Measurements from ENCODE around the gene ATP5F1D. TPM values are rescaled to one million over a fixed set of nuclear protein-coding genes. Genes with fewer than 3 reads are reported as not detected.

ATP5F1D gene
- total and polyA plus RNA-seq, 9 donors = 99.2 to 211 (median 165) TPM

DNA sequence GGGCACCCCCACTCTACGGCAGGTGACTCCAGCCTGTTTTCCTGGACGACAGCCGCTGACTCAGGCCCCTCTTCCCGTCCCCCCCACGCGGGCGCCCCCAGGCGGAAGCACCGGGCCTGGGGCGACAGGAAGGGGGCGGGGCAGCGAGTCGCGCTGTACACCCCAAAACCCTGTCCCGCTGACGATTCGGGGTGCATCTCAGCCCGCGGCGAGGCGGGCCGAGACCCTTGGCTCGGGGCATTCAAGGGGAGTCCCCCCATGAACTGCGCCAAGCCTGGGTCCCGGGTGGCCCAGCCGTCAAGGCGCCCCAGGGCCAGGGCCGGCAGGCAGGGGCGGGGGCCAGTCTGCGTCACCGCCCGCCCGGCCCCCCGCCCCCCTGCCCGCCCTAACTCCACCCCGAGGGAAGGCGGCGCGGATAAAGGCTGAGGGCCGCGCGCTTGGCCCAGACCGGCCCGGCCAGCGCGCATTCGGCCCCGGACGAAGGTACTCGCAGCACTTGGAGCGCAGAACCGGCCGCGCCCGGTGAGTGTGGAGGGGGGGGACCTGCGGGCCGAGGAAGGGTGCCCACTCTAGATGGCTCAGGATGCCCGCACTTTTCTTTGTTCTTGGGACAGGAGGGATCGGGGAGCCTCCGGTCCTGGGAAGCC lies 6.7 kb downstream of the ATP5F1D start, which contains the start of gene MIDN:
Gene MIDN, plus strand, starts transcription at position 445 of the 647 bp plus-strand sequence. CDS start 1,714 bp downstream, outside the sequence.
- 3% methylated on average over 32 of the region's 60 CpGs for WGBS (ENCODE audit: insufficient coverage)
- H3K4me3 ChIP-seq (ENCODE audit: low read length) = peak within 1 kb of the TSS; percentile 77
- peaks cover 13% of the 10 kb centered on the region for H3K36me3 ChIP-seq (ENCODE audit: control insufficient read depth, insufficient read depth, low read length)
- no peaks in the 10 kb centered on the region for H3K27me3 ChIP-seq (ENCODE audit: control insufficient read depth, insufficient read depth, low read length)
- no peaks in the 10 kb centered on the region for H3K9me3 ChIP-seq (replicated peaks; ENCODE audit: control insufficient read depth, low read depth, low read length)
- DNase-seq = peak; percentile 93
- H3K27ac ChIP-seq (ENCODE audit: low read length) = peak within 1 kb of the TSS; percentile 99
- peaks cover 70% of the 10 kb centered on the region for H3K4me1 ChIP-seq (ENCODE audit: control insufficient read depth, insufficient read depth, low read length)

DNA sequence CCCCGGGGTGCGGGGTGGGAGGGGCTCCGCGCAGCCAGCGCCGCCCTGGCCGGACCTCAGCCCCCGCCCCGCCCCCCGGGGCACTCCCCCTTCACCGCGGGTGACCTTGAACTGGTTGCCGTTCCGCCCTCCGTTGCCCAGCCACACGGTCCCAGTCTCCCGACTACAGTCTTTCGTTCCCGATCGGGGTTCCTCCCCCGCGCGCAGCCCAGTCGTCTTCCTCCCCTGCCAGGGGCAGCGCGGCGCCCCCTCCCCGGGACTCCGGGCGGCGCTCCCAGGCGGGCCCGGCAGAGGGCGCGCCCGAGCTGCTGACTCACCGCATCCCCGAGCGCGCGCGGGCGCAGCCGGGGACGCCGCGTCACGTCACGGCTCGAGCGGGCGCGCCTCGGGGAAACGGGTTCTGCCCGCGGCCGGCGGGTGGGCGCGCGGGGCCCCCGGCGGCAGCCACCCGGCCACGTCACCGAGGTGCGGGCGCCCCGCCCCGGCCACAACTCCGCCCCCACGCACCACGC lies 7.3 kb downstream of the ATP5F1D start:
- H3K36me3 ChIP-seq (ENCODE audit: control insufficient read depth, insufficient read depth, low read length) = peaks cover 19% of the 10 kb centered on the region
- H3K4me3 ChIP-seq (ENCODE audit: low read length) = peak overlapping the region; percentile 77
- H3K27me3 ChIP-seq (ENCODE audit: control insufficient read depth, insufficient read depth, low read length) = no peaks in the 10 kb centered on the region
- H3K4me1 ChIP-seq (ENCODE audit: control insufficient read depth, insufficient read depth, low read length) = peaks cover 70% of the 10 kb centered on the region
- under 1% methylated on average over 74 of the region's 74 CpGs for WGBS (ENCODE audit: insufficient coverage)
- H3K9me3 ChIP-seq (replicated peaks; ENCODE audit: control insufficient read depth, low read depth, low read length) = no peaks in the 10 kb centered on the region
- peak; percentile 91 for DNase-seq
- peak overlapping the region; percentile 99 for H3K27ac ChIP-seq (ENCODE audit: low read length)

DNA sequence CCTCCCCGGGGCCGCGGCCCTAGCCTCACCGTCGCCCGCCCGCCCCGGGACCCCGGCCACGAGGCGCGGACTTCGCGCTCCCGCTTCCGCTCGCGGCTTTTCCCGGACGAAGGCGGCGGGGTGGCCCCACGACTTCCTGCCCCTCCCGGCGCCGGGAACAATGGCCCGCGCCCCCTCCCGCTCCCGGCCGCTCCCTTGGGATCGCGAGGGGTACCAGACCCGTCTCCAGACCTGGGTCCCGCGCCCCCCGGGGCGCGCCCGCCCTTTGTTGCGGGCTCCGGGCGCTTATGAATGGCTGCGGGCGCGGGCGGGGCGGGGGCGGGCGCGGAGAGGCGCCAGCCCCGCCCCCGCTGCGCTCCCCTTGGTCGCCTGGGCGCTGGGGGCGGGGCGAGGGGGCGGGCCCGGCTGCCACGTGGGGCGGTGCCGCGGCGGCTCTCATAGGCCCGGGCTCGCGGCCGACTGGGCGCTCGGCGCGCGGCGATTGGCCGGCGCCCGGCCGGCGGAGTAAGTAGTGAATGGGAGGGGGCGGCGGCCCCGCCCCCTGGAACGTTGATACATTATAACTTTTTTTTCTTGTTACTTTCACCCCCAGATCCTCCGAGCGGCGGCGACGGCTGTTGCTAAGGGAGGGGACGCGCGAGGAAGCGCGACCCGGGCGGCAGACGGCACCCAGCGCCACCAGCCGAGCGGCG lies 7.9 kb downstream of the ATP5F1D start:
- DNase-seq = peak; percentile 99
- WGBS (ENCODE audit: insufficient coverage) = 0% methylated on average over 73 of the region's 102 CpGs
- peaks cover 67% of the 10 kb centered on the region for H3K4me1 ChIP-seq (ENCODE audit: control insufficient read depth, insufficient read depth, low read length)
- H3K9me3 ChIP-seq (replicated peaks; ENCODE audit: control insufficient read depth, low read depth, low read length) = no peaks in the 10 kb centered on the region
- peak overlapping the region; percentile 66 for H3K4me3 ChIP-seq (ENCODE audit: low read length)
- H3K36me3 ChIP-seq (ENCODE audit: control insufficient read depth, insufficient read depth, low read length) = peaks cover 24% of the 10 kb centered on the region
- peak overlapping the region; percentile 94 for H3K27ac ChIP-seq (ENCODE audit: low read length)
- no peaks in the 10 kb centered on the region for H3K27me3 ChIP-seq (ENCODE audit: control insufficient read depth, insufficient read depth, low read length)

DNA sequence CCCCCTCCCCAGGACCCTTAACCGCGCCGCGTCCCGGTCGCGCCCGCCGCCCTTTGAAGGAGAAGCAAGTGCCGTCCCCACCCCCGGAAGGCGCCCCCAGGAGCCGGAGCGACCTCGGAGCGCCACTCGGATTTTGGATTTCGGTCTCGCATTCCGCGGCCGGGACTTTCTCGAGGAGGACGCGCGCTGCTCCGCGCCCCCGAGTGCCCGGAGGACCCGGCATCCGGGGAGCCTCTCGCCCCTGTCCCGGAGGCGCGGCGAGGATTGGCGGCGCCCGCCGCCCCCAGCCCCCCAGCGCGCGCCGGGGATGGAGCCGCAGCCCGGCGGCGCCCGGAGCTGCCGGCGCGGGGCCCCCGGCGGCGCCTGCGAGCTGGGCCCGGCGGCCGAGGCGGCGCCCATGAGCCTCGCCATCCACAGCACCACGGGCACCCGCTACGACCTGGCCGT lies 8.5 kb downstream of the ATP5F1D start:
- peak overlapping the region; percentile 74 for H3K27ac ChIP-seq (ENCODE audit: low read length)
- peak overlapping the region; percentile 66 for H3K4me3 ChIP-seq (ENCODE audit: low read length)
- peaks cover 67% of the 10 kb centered on the region for H3K4me1 ChIP-seq (ENCODE audit: control insufficient read depth, insufficient read depth, low read length)
- under 1% methylated on average over 67 of the region's 67 CpGs for WGBS (ENCODE audit: insufficient coverage)
- DNase-seq = no peak
- H3K27me3 ChIP-seq (ENCODE audit: control insufficient read depth, insufficient read depth, low read length) = no peaks in the 10 kb centered on the region
- peaks cover 26% of the 10 kb centered on the region for H3K36me3 ChIP-seq (ENCODE audit: control insufficient read depth, insufficient read depth, low read length)
- no peaks in the 10 kb centered on the region for H3K9me3 ChIP-seq (replicated peaks; ENCODE audit: control insufficient read depth, low read depth, low read length)

DNA sequence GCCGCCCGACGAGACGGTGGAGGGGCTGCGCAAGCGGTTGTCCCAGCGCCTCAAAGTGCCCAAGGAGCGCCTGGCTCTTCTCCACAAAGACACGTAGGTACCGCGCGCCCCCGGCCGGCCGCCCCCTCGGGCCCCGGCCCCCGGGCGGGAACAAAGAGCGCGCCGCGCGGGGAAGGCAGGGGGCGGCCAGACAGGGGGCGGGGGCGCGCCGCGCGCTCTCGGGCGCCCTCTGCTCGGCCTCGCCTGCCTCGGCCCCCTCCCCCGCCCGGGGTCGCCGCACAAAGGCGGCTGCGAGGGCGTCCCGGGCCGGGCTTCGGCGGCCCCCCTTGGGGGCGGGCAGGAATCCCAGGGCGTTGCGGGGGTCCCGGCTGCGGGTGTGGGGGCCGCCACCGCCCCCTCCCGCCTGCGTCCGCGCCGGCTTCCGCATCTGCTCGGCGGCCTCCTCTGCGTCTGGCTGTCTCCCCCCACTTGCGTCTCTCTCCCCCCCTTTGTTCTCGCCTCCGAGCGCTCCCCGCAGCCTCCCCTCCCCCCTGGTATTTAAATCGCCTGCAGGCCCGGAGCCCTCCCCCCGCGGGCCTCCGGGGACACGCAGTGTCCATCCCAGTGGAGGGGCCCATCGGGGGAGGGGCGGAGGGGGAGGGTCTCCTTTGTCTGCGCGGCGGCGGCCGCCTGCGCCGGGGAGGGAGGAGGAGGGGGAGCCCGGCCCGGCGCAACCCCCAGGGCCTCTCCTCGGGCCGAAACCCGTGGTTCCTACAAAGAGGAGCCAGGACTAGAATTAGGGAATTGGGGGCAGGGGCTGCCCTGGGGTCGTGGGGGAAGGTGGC lies 9.1 kb downstream of the ATP5F1D start:
- H3K4me3 ChIP-seq (ENCODE audit: low read length) = peak overlapping the region; percentile 66
- WGBS (ENCODE audit: insufficient coverage) = under 1% methylated on average over 58 of the region's 90 CpGs
- H3K27me3 ChIP-seq (ENCODE audit: control insufficient read depth, insufficient read depth, low read length) = no peaks in the 10 kb centered on the region
- peak; percentile 83 for DNase-seq
- peak overlapping the region; percentile 92 for H3K27ac ChIP-seq (ENCODE audit: low read length)
- no peaks in the 10 kb centered on the region for H3K9me3 ChIP-seq (replicated peaks; ENCODE audit: control insufficient read depth, low read depth, low read length)
- peaks cover 65% of the 10 kb centered on the region for H3K4me1 ChIP-seq (ENCODE audit: control insufficient read depth, insufficient read depth, low read length)
- peaks cover 32% of the 10 kb centered on the region for H3K36me3 ChIP-seq (ENCODE audit: control insufficient read depth, insufficient read depth, low read length)

DNA sequence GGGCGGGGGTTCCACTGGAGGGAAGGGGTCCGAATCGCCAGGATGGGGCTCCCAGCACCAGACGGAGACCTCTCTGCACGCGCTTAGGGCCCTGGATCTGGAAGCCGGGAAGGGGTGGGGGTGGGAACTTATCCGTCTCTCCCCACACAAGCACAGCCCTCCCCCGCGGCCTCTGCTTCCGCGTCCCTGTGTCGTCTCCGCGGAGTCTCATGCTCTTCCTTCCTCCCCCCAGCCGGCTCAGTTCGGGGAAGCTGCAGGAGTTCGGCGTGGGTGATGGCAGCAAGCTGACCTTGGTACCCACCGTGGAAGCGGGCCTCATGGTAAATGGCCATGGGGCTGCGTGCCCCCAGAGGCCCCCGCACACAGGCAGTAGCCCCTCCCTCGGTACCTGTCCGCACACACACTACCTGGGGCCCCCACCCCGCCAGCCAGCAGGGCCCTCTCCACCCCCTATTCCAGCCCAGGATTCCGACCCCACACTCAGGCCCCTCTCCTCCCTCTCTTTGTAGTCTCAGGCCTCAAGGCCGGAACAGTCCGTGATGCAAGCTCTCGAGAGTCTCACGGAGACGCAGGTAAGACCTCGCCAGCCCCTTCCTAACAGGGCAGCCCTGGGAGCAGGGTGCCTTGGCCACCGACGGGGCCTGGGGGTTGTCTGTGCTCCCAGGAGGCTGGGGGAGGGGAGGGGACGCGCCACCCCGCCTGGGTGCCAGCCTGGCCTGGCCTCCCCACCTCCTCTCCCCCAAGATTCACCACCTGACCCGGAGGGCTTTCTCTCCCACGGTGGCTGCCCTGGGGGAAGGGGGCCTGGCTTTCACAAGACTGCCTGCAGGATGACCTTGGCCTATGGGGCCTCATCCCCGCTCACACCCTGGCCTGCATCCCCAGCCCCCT lies 10.0 kb downstream of the ATP5F1D start:
- Histone ChIP-seq H3K27ac (ENCODE audit: low read length) (peak overlapping the region; percentile 92), H3K4me1 (ENCODE audit: control insufficient read depth, insufficient read depth, low read length) (peaks cover 62% of the 10 kb centered on the region), H3K4me3 (ENCODE audit: low read length) (peak overlapping the region; percentile 66), H3K27me3 (ENCODE audit: control insufficient read depth, insufficient read depth, low read length) (no peaks in the 10 kb centered on the region), H3K9me3 (replicated peaks; ENCODE audit: control insufficient read depth, low read depth, low read length) (no peaks in the 10 kb centered on the region), H3K36me3 (ENCODE audit: control insufficient read depth, insufficient read depth, low read length) (peaks cover 39% of the 10 kb centered on the region)
- 3% methylated on average over 24 of the region's 41 CpGs for WGBS (ENCODE audit: insufficient coverage)
- DNase-seq = peak; percentile 87

DNA sequence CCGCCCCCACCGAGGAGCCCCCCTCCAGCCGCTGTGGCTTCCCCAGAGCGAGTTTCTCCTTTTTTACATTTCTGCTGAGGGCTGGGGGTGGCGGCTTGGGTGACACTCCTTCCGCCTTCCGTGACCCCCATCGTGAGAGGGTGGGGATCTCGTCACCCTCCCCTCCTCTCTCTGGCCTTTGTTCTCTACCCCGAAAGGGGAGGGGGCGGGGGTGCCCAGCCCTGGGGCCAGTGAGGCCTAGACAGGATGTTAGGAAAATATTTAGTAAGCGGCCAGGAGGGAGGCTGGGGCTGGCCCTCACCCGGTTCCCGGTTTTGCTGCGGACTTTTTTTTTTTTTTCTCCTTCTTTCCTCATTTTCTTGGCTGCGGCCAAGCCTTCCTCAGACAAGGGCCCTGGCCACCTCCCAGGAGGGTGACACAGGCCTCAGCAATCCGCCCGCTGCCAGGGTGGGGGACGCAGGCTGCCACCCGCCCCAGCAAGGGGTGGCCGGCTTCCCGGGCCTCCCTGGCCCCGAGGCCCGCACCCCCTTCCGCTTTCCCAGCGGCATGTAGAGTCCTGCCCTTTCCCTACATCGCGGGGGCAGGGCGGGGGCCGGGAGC lies 10.8 kb downstream of the ATP5F1D start:
- Histone ChIP-seq H3K9me3 (replicated peaks; ENCODE audit: control insufficient read depth, low read depth, low read length) (no peaks in the 10 kb centered on the region), H3K4me3 (ENCODE audit: low read length) (peak overlapping the region; percentile 66), H3K4me1 (ENCODE audit: control insufficient read depth, insufficient read depth, low read length) (peaks cover 61% of the 10 kb centered on the region), H3K27me3 (ENCODE audit: control insufficient read depth, insufficient read depth, low read length) (no peaks in the 10 kb centered on the region), H3K27ac (ENCODE audit: low read length) (peak overlapping the region; percentile 92), H3K36me3 (ENCODE audit: control insufficient read depth, insufficient read depth, low read length) (peaks cover 45% of the 10 kb centered on the region)
- peak; percentile 90 for DNase-seq
- 2% methylated on average over 14 of the region's 30 CpGs for WGBS (ENCODE audit: insufficient coverage)

DNA sequence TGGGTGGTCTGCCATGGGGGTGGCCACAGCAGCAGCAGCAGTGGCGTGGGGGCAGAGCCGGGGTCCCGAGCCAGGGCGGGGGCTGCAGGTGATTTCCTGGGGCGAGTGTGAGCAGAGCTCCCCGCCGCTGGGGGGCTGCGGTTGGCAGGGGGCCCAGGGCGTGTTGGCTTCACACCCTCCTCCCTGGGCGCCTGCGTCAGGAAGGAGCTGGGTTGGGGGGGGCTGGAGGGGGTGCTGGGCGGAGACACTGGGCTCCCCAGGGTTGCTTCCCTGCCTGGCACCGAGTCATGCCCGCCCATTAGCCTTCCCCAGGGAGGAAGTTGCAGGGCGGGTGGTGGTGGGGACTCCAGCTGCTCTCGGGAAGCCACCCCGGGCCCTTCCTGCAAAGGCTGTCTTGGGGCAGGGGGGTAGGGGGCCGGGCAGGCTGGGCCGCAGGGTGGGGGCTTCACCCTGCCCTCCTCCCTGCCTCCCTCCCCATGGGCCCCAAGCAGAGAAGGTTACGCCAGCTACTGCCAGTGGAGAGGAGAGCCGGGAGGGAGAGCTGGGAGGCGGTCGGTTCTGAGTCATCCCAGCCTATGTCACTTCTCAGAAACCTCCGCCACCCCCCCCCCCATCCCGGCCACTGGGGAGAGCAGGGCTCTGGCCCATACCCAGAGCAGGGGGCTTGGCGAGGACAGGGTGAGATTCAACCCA lies 11.4 kb downstream of the ATP5F1D start:
- Histone ChIP-seq H3K4me1 (ENCODE audit: control insufficient read depth, insufficient read depth, low read length) (peaks cover 59% of the 10 kb centered on the region), H3K27ac (ENCODE audit: low read length) (peak overlapping the region; percentile 92), H3K27me3 (ENCODE audit: control insufficient read depth, insufficient read depth, low read length) (no peaks in the 10 kb centered on the region), H3K4me3 (ENCODE audit: low read length) (peak overlapping the region; percentile 66), H3K9me3 (replicated peaks; ENCODE audit: control insufficient read depth, low read depth, low read length) (no peaks in the 10 kb centered on the region), H3K36me3 (ENCODE audit: control insufficient read depth, insufficient read depth, low read length) (peaks cover 51% of the 10 kb centered on the region)
- peak; percentile 86 for DNase-seq
- WGBS (ENCODE audit: insufficient coverage) = 3% methylated on average over 9 of the region's 26 CpGs

All from muscle of leg (tissue), 11 donors.